MM.1S (cell line): ENCODE measurements around the gene CHRNG.

ENCODE experiments used
- DNase-seq: peaks from one replicate; pipeline ENCODE4 v3.0.0-alpha.2; 2015
- H2AFZ ChIP-seq: fragments of 300-600 bp; sonication (generic); 2 replicates; pipeline ENCODE4 v1.6.0; 2016; ENCODE audit warnings: antibody characterized with exemption, low read length
- H3F3A ChIP-seq: fragments of 300-600 bp; sonication (generic); 2 replicates; pipeline ENCODE4 v1.6.1; 2016; ENCODE audit warnings: mild to moderate bottlenecking, antibody characterized with exemption, low read length, moderate library complexity, mixed read lengths; ENCODE audit not compliant: insufficient read depth
- H3K27ac ChIP-seq: fragments of 300-600 bp; sonication (generic); 2 replicates; pipeline ENCODE4 v1.5.1; 2016; ENCODE audit warnings: mild to moderate bottlenecking, low read length
- H3K27me3 ChIP-seq: fragments of 300-600 bp; sonication (generic); replicated peaks from 2 replicates; pipeline ENCODE4 v1.6.0; 2016; ENCODE audit warnings: low read length; ENCODE audit not compliant: insufficient read depth
- H3K36me3 ChIP-seq: fragments of 300-600 bp; sonication (generic); replicated peaks from 2 replicates; pipeline ENCODE4 v1.6.1; 2016; ENCODE audit warnings: mild to moderate bottlenecking, low read length, mixed read lengths; ENCODE audit not compliant: insufficient read depth
- H3K4me1 ChIP-seq: fragments of 300-600 bp; sonication (generic); 2 replicates; pipeline ENCODE4 v1.6.1; 2016; ENCODE audit warnings: low read length, mixed read lengths
- H3K4me2 ChIP-seq: fragments of 300-600 bp; sonication (generic); 2 replicates; pipeline ENCODE4 v1.6.0; 2016; ENCODE audit warnings: low read depth, low read length
- H3K4me3 ChIP-seq: fragments of 300-600 bp; sonication (generic); 2 replicates; pipeline ENCODE4 v1.5.1; 2016; ENCODE audit warnings: low read length, mixed read lengths
- H3K79me2 ChIP-seq: fragments of 300-600 bp; sonication (generic); 2 replicates; pipeline ENCODE4 v1.6.1; 2016; ENCODE audit warnings: mixed run types, low read length, mixed read lengths
- H3K9ac ChIP-seq: fragments of 300-600 bp; sonication (generic); 2 replicates; pipeline ENCODE4 v1.6.1; 2016; ENCODE audit warnings: low read length, mixed read lengths
- H3K9me2 ChIP-seq: fragments of 300-600 bp; sonication (generic); replicated peaks from 2 replicates; pipeline ENCODE4 v1.6.1; 2016; ENCODE audit warnings: mild to moderate bottlenecking, low read length, mixed read lengths; ENCODE audit not compliant: insufficient read depth
- H3K9me3 ChIP-seq: fragments of 300-600 bp; sonication (generic); replicated peaks from 2 replicates; pipeline ENCODE4 v1.6.1; 2016; ENCODE audit warnings: mild to moderate bottlenecking, low read length, mixed read lengths; ENCODE audit not compliant: insufficient read depth
- H4K20me1 ChIP-seq: fragments of 300-600 bp; sonication (generic); 2 replicates; pipeline ENCODE4 v1.6.1; 2016; ENCODE audit warnings: mild to moderate bottlenecking, low read length, moderate library complexity, mixed read lengths; ENCODE audit not compliant: insufficient read depth
- CTCF ChIP-seq: fragments of 300-600 bp; sonication (generic); IDR thresholded peaks from 2 replicates; pipeline ENCODE4 v1.5.1; 2016; ENCODE audit warnings: antibody characterized with exemption, low read length, mixed read lengths
- EZH2 ChIP-seq: fragments of 300-600 bp; sonication (generic); optimal IDR thresholded peaks from 2 replicates; pipeline ENCODE3; 2017; ENCODE audit warnings: low read depth, mild to moderate bottlenecking, antibody characterized with exemption, low read length, mixed read lengths
- EZH2phosphoT487 ChIP-seq: fragments of 300-600 bp; sonication (generic); IDR thresholded peaks from 2 replicates; pipeline ENCODE4 v1.6.1; 2018; ENCODE audit warnings: antibody characterized with exemption, low read length

CHRNG gene

GRCh38 chr2:232503809-232504323 lies 35.6 kb upstream of the CHRNG start:
- peaks cover 43% of the 10 kb centered on the region for H3K27me3 ChIP-seq

GRCh38 chr2:232504438-232504837 lies 35.1 kb upstream of the CHRNG start:
- Histone ChIP-seq H3K27ac (no peak overlapping the region), H3K9me3 (no peaks in the 10 kb centered on the region), H3K79me2 (no peaks in the 10 kb centered on the region), H3K9ac (no peak overlapping the region), H3K4me3 (no peak overlapping the region), H2AFZ (no peak overlapping the region), H3F3A (no peaks in the 10 kb centered on the region), H4K20me1 (no peaks in the 10 kb centered on the region), H3K4me1 (no peaks in the 10 kb centered on the region), H3K4me2 (no peak overlapping the region), H3K36me3 (no peaks in the 10 kb centered on the region), H3K9me2 (no peaks in the 10 kb centered on the region), H3K27me3 (peaks cover 43% of the 10 kb centered on the region)
- DNase-seq = no peak
- TF ChIP-seq CTCF (no peak), EZH2phosphoT487 (no peak), EZH2 (no peak)

More at GRCh38 chr2:232503809-232504323, 35.6 kb upstream of the CHRNG start:
- Histone ChIP-seq H2AFZ (no peak overlapping the region), H3K4me2 (no peak overlapping the region), H3K27ac (no peak overlapping the region), H3K9me2 (no peaks in the 10 kb centered on the region), H3K36me3 (no peaks in the 10 kb centered on the region), H3K4me1 (no peaks in the 10 kb centered on the region), H3K9me3 (no peaks in the 10 kb centered on the region), H3F3A (no peaks in the 10 kb centered on the region), H3K4me3 (no peak overlapping the region), H3K79me2 (no peaks in the 10 kb centered on the region), H4K20me1 (no peaks in the 10 kb centered on the region), H3K9ac (no peak overlapping the region)
- TF ChIP-seq EZH2 (no peak), EZH2phosphoT487 (no peak), CTCF (no peak)
- DNase-seq = no peak

DNA sequence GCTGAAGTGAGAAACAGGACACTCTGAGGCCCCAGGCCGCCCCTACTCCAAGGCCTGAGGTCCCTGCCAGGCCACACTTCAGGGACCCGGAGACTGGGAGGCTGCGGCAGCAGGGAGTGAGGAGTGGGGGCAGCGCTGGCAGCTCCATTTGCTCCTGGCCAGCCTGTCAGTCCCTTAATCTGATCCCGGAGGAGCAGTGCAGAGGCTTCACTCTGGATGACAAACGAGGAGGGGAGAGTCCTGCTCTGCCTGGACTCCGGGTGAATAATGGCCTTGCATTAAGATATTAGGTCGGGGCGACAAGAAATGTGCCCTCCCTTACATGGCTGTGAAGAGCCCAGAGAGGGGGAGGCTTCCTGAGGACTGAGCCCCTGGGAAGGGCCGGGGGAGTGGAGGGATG lies 33.6 kb upstream of the CHRNG start:
- Histone ChIP-seq H4K20me1 (no peaks in the 10 kb centered on the region), H3K9ac (no peak overlapping the region), H3F3A (no peaks in the 10 kb centered on the region), H3K4me3 (no peak overlapping the region), H3K27ac (no peak overlapping the region), H3K36me3 (no peaks in the 10 kb centered on the region), H3K79me2 (no peaks in the 10 kb centered on the region), H3K9me2 (no peaks in the 10 kb centered on the region), H3K4me1 (no peaks in the 10 kb centered on the region), H3K9me3 (no peaks in the 10 kb centered on the region), H3K4me2 (no peak overlapping the region), H3K27me3 (peaks cover 43% of the 10 kb centered on the region), H2AFZ (no peak overlapping the region)
- DNase-seq = no peak
- TF ChIP-seq CTCF (no peak), EZH2 (no peak), EZH2phosphoT487 (no peak)
